Activated CD4-positive, CD25-positive, alpha-beta regulatory T cell treated with anti-CD3 and anti-CD28 coated beads, Interleukin-2, amount 50 U/mL, for 24 hours (primary cell): ENCODE results near the gene TENM4.

ENCODE experiments used
- ATAC-seq, 2 donors: fragments of 150-1000 bp; cut with Tn5 transposase; one replicate each; pipeline ENCODE4 v1.10.0; 2021; ENCODE audit warnings: mild to moderate bottlenecking in 1 of 2, moderate library complexity in 1 of 2

Gene TENM4

DNA sequence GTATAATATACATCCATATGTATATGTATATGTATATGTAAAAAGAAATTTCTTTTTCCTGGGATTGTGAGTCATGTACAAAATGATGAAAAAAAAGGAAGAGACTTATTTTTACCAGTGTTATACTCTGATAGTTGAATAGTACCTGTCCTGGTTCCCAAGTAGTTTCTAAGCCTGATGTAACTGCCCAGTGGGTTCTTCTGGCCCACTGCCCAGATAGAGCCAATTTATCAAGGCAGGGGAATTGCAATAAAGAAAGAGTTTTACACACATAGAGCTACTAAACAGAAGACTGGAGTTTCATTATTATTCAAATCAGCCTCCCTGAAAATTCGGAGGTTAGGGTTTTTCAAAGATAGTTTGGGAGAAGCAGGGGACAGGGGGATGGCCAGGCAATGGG is 837.0 kb downstream of the TENM4 start:
- no peak for ATAC-seq
